ENCODE measurements around the gene RCN1.

GRCh38 chr11:32080361-32080980, 10.4 kb upstream of the RCN1 start:
- TF ChIP-seq POLR2AphosphoS5 (IDR thresholded peaks at IDR 0.05; ENCODE audit: low read depth, low read length) (no peak), POLR2A (IDR thresholded peaks at IDR 0.05; ENCODE audit: low read depth, low read length) (no peak), PAX5 (IDR thresholded peaks at IDR 0.05; ENCODE audit: insufficient read depth, low read length, severe bottlenecking) (no peak)

All from GM12891 (cell line).